Ectodermal cell (in vitro differentiated cells): Measurements from ENCODE around the gene NOL4L. TPM values are rescaled to one million over a fixed set of nuclear protein-coding genes. Genes with fewer than 3 reads are reported as not detected.

Experiments used
- H3K27ac ChIP-seq: 2 replicates; pipeline ENCODE4 v1.7.0; 2013; ENCODE audit warnings: mild to moderate bottlenecking, low read depth, low read length; ENCODE audit not compliant: insufficient read depth, poor library complexity, severe bottlenecking
- H3K27me3 ChIP-seq: 2 replicates; pipeline ENCODE4 v1.7.0; 2013; ENCODE audit warnings: mild to moderate bottlenecking, low read length; ENCODE audit not compliant: insufficient read depth, control insufficient read depth, poor library complexity, severe bottlenecking
- H3K36me3 ChIP-seq: one replicate; pipeline ENCODE4 v1.7.0; 2013; ENCODE audit warnings: low read length; ENCODE audit not compliant: control insufficient read depth, insufficient read depth
- H3K4me1 ChIP-seq: one replicate; pipeline ENCODE4 v1.7.0; 2013; ENCODE audit warnings: low read length; ENCODE audit not compliant: control insufficient read depth, insufficient read depth
- H3K4me3 ChIP-seq: 2 replicates; pipeline ENCODE4 v1.7.0; 2013; ENCODE audit warnings: low read depth, low read length, control low read depth; ENCODE audit not compliant: insufficient read depth
- H3K9me3 ChIP-seq: 2 replicates; pipeline ENCODE4 v1.7.0; 2013; ENCODE audit warnings: mild to moderate bottlenecking, low read length, moderate library complexity; ENCODE audit not compliant: control insufficient read depth
- WGBS, 2 experiments: methylation state at CpG; one replicate each; pipeline ENCODE4 v1.1.7; 2013; ENCODE audit warnings: missing lambda C conversion rate in 2 of 2; 5-methylcytosine and 5-hydroxymethylcytosine counted together
- polyA plus RNA-seq, 4 experiments: library from polyadenylated mRNA; stranded (reverse); fragments of 50-300 nt; gene quantifications; one replicate each; pipeline ENCODE4 v1.2.3, GENCODE V29; 2013

Gene NOL4L, protein sequence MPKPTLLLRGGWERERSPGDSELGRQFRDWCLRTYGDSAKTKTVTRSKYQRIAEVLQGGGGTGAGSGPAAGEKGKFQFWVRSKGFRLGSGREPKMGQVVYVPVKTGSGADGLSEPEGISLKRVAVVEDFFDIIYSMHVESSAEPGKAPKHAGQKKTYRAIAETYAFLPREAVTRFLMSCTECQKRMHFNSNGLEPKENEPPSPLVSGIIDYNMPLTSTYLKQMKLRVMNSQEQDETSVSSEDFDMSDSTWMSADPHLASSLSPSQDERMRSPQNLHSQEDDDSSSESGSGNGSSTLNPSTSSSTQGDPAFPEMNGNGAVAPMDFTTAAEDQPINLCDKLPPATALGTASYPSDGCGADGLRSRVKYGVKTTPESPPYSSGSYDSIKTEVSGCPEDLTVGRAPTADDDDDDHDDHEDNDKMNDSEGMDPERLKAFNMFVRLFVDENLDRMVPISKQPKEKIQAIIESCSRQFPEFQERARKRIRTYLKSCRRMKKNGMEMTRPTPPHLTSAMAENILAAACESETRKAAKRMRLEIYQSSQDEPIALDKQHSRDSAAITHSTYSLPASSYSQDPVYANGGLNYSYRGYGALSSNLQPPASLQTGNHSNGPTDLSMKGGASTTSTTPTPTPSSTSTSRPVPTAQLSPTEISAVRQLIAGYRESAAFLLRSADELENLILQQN
- polyA plus RNA-seq (2013, experiment 1 of 4): 34.9 TPM
- 36.7 TPM for polyA plus RNA-seq (2013, experiment 2 of 4)
- 33.6 TPM for polyA plus RNA-seq (2013, experiment 3 of 4)
- 37.4 TPM for polyA plus RNA-seq (2013, experiment 4 of 4)

GRCh38 chr20:32585011-32585585 lies at the start of gene NOL4L:
TSS of gene NOL4L (minus strand) at chr20:32585333. CDS start at chr20:32584890, 443 bp downstream.
- Histone ChIP-seq H3K4me3 (peak within 1 kb of the TSS; percentile 66), H3K36me3 (no peaks in the 10 kb centered on the region), H3K27ac (no peak within 1 kb of the TSS), H3K9me3 (no peaks in the 10 kb centered on the region), H3K27me3 (peaks cover 35% of the 10 kb centered on the region), H3K4me1 (peaks cover 34% of the 10 kb centered on the region)
- 0% methylated on average over 77 to 80 of the region's 80 CpGs for WGBS, 2 experiments

DNA sequence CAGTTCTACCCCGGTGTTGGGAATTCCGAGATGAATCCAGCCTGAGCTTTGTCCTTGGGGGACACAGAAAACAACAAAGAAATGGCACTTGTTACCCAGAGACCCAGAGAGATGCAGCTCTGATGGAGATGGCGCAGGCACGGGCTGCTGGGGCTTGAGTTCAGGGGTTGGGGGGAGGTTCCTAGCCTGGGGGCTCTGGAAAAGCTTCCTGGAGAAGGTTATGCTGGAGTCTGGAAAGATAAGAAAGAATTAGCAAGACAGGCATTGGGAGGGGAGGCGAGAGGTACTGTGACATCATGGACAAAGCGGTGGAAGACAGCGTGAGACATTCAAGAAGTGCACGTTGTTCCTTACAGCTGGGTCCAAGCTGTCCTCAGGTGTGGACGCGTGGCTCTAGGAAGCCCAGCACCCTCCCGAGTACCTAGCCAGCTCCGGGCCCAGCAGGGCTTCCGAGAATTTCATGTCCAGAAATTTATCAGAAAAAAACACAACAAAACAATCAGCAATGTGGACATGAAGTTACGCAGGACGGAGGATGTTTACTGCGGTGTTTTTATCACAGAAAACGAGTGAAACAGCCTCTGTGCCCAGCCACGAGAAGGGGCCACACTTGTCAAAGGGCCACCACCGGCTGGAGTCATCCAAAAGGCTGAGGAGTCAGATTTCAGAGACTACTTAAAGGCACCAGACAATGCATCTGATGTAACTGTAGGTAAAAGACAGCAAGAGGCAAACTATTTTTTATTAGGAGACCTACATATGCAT lies 49.1 kb upstream of the NOL4L start:
- WGBS, 2 experiments: 78 to 79% methylated on average over 19 of the region's 19 CpGs
- Histone ChIP-seq H3K27ac (no peak overlapping the region), H3K4me1 (peaks cover 36% of the 10 kb centered on the region), H3K9me3 (no peaks in the 10 kb centered on the region), H3K36me3 (no peaks in the 10 kb centered on the region), H3K4me3 (no peak overlapping the region), H3K27me3 (no peaks in the 10 kb centered on the region)

DNA sequence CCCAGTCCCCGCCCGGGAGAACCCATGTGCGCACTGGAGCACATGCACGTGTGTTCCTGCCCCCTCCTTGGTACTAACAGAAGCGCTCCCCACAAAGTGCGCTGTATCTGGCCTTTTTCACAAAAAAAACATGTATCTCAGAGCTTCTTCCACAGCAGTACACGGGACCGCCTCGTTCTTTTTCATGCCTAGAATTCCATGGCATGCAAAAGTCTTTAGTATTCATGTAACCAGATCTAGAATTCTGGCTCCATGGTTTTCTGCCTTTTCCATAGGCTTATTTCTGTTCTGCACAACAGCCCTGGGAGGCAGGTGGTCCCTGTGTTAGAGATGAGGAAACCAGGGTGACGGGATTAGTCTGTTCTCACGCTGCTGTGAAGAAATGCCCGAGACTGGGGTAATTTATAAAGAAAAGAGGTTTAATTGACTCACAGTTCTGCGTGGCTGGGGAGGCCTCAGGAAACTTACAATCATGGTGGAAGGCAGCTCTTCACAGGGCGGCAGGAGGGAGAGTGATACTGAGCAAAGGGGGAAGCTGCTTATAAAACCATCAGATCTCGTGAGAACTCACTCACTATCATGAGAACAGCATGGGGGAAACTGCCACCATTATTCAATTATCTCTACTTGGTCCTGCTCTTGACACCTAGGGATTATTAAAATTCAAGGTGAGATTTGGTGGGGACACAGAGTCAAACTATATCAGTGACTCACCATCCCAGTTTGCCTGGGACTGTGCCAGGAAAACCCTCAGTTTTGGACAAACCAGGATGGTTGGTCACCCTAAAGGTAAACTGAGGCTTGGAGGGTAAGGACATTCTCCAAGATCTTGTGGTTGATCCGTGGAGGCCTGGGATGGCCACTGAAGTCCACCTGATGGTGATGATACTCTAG lies 47.6 kb upstream of the NOL4L start:
- 89% methylated on average over 16 of the region's 16 CpGs for WGBS, 2 experiments
- H3K36me3 ChIP-seq: no peaks in the 10 kb centered on the region
- H3K9me3 ChIP-seq: no peaks in the 10 kb centered on the region
- H3K27ac ChIP-seq: no peak overlapping the region
- no peak overlapping the region for H3K4me3 ChIP-seq
- peaks cover 41% of the 10 kb centered on the region for H3K4me1 ChIP-seq
- no peaks in the 10 kb centered on the region for H3K27me3 ChIP-seq

DNA sequence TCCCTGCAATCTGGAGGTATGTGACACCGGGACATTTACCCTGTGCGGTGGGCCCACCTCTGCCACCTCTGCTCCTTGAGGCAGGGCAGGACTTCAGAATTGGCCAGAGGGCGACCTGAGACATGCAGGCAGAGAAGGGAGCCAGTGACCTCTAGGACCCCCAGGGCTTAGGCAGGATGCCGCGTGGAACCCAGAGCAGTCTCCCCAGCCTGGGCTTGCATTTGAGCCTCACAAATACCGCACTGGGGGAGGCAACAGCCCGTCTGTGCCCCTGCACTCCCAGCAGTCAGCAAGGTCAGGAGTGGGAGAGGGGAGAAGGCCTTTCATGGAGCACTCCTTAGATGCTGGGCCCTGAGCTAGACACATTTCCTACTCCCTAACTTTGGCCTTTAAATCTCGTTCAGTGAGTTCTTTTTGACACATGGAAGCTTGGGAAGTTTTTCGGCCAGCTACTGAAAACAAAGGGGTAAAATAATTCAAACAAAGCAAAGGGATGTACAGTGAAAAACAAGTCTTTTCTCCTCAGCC lies 46.9 kb upstream of the NOL4L start:
- WGBS, 2 experiments: 62% methylated on average over 9 of the region's 9 CpGs
- Histone ChIP-seq H3K27me3 (no peaks in the 10 kb centered on the region), H3K9me3 (no peaks in the 10 kb centered on the region), H3K4me1 (peaks cover 48% of the 10 kb centered on the region), H3K4me3 (no peak overlapping the region), H3K36me3 (no peaks in the 10 kb centered on the region), H3K27ac (no peak overlapping the region)

DNA sequence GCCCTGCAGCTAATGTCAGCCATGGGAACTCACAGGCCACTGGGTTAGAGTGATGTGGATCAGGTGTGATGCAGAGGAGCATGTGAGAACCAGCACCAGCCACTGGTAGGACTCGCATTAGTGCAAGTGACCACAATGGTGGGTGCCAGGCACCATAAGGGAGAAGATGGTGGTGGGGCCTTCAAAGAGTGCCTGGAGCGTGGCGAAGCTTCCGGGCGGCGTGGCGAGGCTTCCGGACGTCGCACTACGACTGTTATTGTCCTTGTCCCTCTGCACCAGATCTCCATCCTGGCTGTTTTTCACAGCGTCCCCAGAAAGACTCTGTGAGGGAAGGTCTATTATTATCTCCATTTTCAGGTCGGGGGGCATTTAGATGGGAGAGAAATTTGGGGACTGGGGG lies 44.7 kb upstream of the NOL4L start:
- Histone ChIP-seq H3K36me3 (no peaks in the 10 kb centered on the region), H3K27ac (no peak overlapping the region), H3K4me3 (no peak overlapping the region), H3K27me3 (no peaks in the 10 kb centered on the region), H3K9me3 (no peaks in the 10 kb centered on the region), H3K4me1 (peaks cover 36% of the 10 kb centered on the region)
- 90 to 94% methylated on average over 13 of the region's 13 CpGs for WGBS, 2 experiments

GRCh38 chr20:32628960-32629530 lies 43.9 kb upstream of the NOL4L start:
- Histone ChIP-seq H3K27me3 (no peaks in the 10 kb centered on the region), H3K4me1 (peaks cover 28% of the 10 kb centered on the region), H3K4me3 (no peak overlapping the region), H3K36me3 (no peaks in the 10 kb centered on the region), H3K27ac (no peak overlapping the region), H3K9me3 (no peaks in the 10 kb centered on the region)
- WGBS, 2 experiments: 74 to 77% methylated on average over 7 of the region's 7 CpGs

- Histone ChIP-seq H3K9me3 (no peaks in the 10 kb centered on the region), H3K4me3 (no peak overlapping the region), H3K27ac (no peak overlapping the region), H3K4me1 (peaks cover 15% of the 10 kb centered on the region), H3K36me3 (no peaks in the 10 kb centered on the region), H3K27me3 (no peaks in the 10 kb centered on the region)
- 82 to 83% methylated on average over 26 of the region's 26 CpGs for WGBS, 2 experiments
Measured at GRCh38 chr20:32626859-32627636, 41.9 kb upstream of the NOL4L start.

- 83 to 94% methylated on average over 3 of the region's 3 CpGs for WGBS, 2 experiments
- H3K27ac ChIP-seq: no peak overlapping the region
- no peaks in the 10 kb centered on the region for H3K36me3 ChIP-seq
Measured at GRCh38 chr20:32626407-32626806, 41.3 kb upstream of the NOL4L start.

More at GRCh38 chr20:32626407-32626806, 41.3 kb upstream of the NOL4L start:
- no peaks in the 10 kb centered on the region for H3K27me3 ChIP-seq
- H3K9me3 ChIP-seq: no peaks in the 10 kb centered on the region
- peaks cover 13% of the 10 kb centered on the region for H3K4me1 ChIP-seq
- no peak overlapping the region for H3K4me3 ChIP-seq
